ENCODE data around the gene KLF18. TPM values are rescaled to one million over a fixed set of nuclear protein-coding genes. Genes with fewer than 3 reads are reported as not detected.
"Not testable (repeated sequence)": the region's sequence is repeated elsewhere in the genome, so short reads cannot be mapped to it uniquely, and the experiment has no call there.

Gene KLF18
- total RNA-seq, 1 donor from 2014 or later = not detected

DNA sequence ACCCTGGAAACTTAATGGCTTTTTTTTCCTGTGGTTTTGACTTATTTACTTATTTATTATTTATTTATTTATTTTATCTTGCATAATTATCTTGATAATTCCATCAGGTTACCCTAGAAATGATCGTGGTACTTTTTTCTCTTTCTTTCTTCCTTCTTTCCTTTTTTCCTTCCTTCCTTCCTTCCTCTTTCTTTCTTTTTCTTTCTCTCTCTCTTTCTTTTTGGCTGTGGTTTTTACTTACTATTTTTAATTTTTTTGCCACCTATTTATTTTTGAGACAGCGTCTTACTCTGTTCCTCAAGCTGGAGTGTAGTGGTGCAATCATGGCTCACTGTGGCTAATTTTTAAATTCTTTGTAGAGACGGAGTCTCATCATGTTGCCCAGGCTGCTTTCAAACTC, 6.2 kb upstream of the KLF18 start:
- H3K4me1 ChIP-seq = no peaks in the 10 kb centered on the region
- DNase-seq (no peak), ATAC-seq (no peak)
- no peak for TF ChIP-seq CTCF (IDR thresholded peaks at IDR 0.05)
- H3K27me3 ChIP-seq (ENCODE audit: low read depth) = no peaks in the 10 kb centered on the region
- peaks cover 15% of the 10 kb centered on the region for H3K9me3 ChIP-seq
- H3K27ac ChIP-seq = no peak overlapping the region
- no peaks in the 10 kb centered on the region for H3K36me3 ChIP-seq
- H3K4me3 ChIP-seq = no peak overlapping the region
- intact Hi-C loops (cut with DNase I) = no loop called here

DNA sequence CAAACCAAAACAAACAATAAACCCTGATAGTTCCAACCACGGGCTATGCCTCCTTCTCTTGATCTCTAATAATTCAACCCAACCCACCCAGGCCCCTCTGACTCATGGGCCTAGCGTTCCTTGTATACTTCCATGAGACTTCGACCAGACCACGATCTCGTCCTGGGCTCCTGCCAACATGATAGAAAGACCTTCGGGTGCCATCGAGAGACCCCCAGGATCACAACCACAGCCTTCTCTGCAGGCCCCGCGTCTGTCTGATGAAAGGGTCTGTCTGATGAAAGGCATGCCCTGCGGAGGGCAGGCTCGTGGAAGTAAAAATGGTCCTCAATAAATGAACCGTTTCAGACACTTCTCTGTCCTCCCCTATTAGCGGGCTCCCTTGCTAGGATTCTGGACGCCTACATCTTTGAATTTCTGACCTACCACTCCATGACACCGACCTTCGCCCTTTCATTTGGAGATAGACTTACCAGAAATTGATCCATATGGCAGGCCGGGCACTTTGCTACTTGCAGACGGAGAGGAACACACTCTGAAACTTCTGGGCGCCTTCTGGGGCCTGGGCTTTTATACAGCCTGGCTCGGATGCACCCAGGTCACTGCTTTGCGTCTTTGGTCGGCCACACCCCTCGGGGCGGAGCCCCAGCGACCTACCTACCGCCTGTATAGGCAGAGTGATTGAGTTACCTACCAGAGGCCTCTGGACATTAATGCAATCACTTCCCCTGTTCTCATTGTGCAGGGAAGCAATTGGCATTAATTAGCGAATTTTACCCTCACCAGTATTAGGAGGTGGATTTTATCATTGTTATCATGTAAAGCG, 5.3 kb upstream of the KLF18 start:
- no peak for TF ChIP-seq CTCF (IDR thresholded peaks at IDR 0.05)
- peaks cover 15% of the 10 kb centered on the region for H3K9me3 ChIP-seq
- H3K4me1 ChIP-seq = no peaks in the 10 kb centered on the region
- H3K36me3 ChIP-seq = no peaks in the 10 kb centered on the region
- H3K27ac ChIP-seq = no peak overlapping the region
- DNase-seq = no peak
- ATAC-seq = no peak
- intact Hi-C loops (cut with DNase I) = no loop called here
- H3K4me3 ChIP-seq = no peak overlapping the region
- H3K27me3 ChIP-seq (ENCODE audit: low read depth) = no peaks in the 10 kb centered on the region

GRCh38 chr1:44144962-44145756, 3.7 kb upstream of the KLF18 start:
- no peak overlapping the region for H3K27ac ChIP-seq
- no peak for ATAC-seq
- DNase-seq = no peak
- H3K36me3 ChIP-seq = no peaks in the 10 kb centered on the region
- intact Hi-C loops (cut with DNase I) = no loop called here
- H3K4me1 ChIP-seq = no peaks in the 10 kb centered on the region
- TF ChIP-seq CTCF (IDR thresholded peaks at IDR 0.05) = no peak
- H3K27me3 ChIP-seq (ENCODE audit: low read depth) = no peaks in the 10 kb centered on the region
- H3K9me3 ChIP-seq = peaks cover 15% of the 10 kb centered on the region
- no peak overlapping the region for H3K4me3 ChIP-seq

DNA sequence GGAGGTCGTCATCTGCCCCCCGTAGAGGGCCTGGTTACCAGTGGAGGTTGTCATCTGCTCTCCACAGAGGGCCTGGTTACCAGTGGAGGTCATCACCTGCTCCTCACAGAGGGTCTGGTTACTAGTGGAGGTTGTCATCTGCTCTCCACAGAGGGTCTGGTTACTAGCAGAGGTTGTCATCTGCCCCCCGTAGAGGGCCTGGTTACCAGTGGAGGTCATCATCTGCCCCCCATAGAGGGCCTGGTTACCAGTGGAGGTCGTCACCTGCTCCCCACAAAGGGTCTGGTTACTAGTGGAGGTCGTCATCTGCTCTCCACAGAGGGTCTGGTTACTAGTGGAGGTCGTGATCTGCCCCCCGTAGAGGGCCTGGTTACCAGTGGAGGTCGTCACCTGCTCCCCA, 1.9 kb downstream of the KLF18 start:
- DNase-seq; H3K9me3 ChIP-seq; H3K4me3 ChIP-seq; H3K27me3 ChIP-seq (ENCODE audit: low read depth); H3K36me3 ChIP-seq; H3K27ac ChIP-seq; ATAC-seq; intact Hi-C loops (cut with DNase I); H3K4me1 ChIP-seq: not testable (repeated sequence)

DNA sequence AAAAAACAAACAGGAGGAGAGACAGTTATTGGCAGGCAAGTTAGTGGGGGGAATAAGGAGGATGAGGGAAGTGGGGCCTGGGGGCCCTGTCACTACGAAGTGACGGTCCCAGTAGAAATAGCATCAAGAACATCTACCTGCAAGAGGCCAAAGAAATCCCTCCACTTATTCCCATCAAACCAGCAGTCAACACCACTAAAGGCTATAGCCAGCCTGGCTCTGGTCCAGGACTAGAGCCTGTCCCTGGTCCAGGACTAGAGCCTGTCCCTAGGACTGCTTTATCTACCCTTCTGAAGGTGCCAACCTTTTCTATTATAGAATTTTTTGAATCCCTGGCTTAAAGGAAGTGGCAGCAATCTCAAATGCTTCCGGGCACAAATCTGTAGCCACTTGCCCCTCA, 3.2 kb downstream of the KLF18 start:
- intact Hi-C loops (cut with DNase I) = no loop called here

More for the DNA sequence above, 3.2 kb downstream of the KLF18 start:
- no peak overlapping the region for H3K27ac ChIP-seq
- DNase-seq (no peak), ATAC-seq (no peak)
- H3K27me3 ChIP-seq (ENCODE audit: low read depth) = no peaks in the 10 kb centered on the region
- no peaks in the 10 kb centered on the region for H3K9me3 ChIP-seq
- H3K36me3 ChIP-seq = no peaks in the 10 kb centered on the region
- no peak overlapping the region for H3K4me3 ChIP-seq
- no peak for TF ChIP-seq CTCF (IDR thresholded peaks at IDR 0.05)
- no peaks in the 10 kb centered on the region for H3K4me1 ChIP-seq

Measured in lower lobe of right lung (tissue), 2 donors.